Measurements from ENCODE around the gene CNTN4. TPM values are rescaled to one million over a fixed set of nuclear protein-coding genes. Genes with fewer than 3 reads are reported as not detected.

CNTN4 gene
- total RNA-seq, 4 donors from 2014 or later: 47.7 to 106 (median 83.3) TPM

- no peak for TF ChIP-seq POLR2A (IDR thresholded peaks at IDR 0.05)
- no peak for TF ChIP-seq CTCF (IDR thresholded peaks at IDR 0.05)
- TF ChIP-seq EP300 (IDR thresholded peaks at IDR 0.05): no peak
- 91 to 93% methylated on average over 2 of the region's 2 CpGs for whole genome bisulfite sequencing, 2 donors
- no peak overlapping the region for H3K4me3 ChIP-seq
- H3K4me1 ChIP-seq: no peaks in the 10 kb centered on the region
- H3K27ac ChIP-seq: no peak overlapping the region
- H3K27me3 ChIP-seq: no peaks in the 10 kb centered on the region
- DNase-seq (ENCODE audit: low spot score in 2 of 2): no peak
- no peaks in the 10 kb centered on the region for H3K36me3 ChIP-seq
- no peaks in the 10 kb centered on the region for H3K9me3 ChIP-seq
Observed at GRCh38 chr3:2677501-2677900, 578.8 kb downstream of the CNTN4 start.

- 89 to 95% methylated on average over 5 of the region's 5 CpGs for WGBS, 2 donors
Observed at GRCh38 chr3:2680236-2680635, 581.6 kb downstream of the CNTN4 start.

GRCh38 chr3:2684046-2684445 lies 585.4 kb downstream of the CNTN4 start:
- Histone ChIP-seq H3K9me3 (no peaks in the 10 kb centered on the region), H3K4me1 (no peaks in the 10 kb centered on the region), H3K27ac (no peak overlapping the region), H3K36me3 (no peaks in the 10 kb centered on the region), H3K4me3 (no peak overlapping the region), H3K27me3 (no peaks in the 10 kb centered on the region)
- no peak for DNase-seq (ENCODE audit: low spot score in 2 of 2)
- TF ChIP-seq POLR2A (IDR thresholded peaks at IDR 0.05): no peak
- TF ChIP-seq CTCF (IDR thresholded peaks at IDR 0.05): no peak
- no peak for TF ChIP-seq EP300 (IDR thresholded peaks at IDR 0.05)

More at GRCh38 chr3:2680236-2680635, 581.6 kb downstream of the CNTN4 start:
- H3K4me1 ChIP-seq: no peaks in the 10 kb centered on the region
- no peak for TF ChIP-seq EP300 (IDR thresholded peaks at IDR 0.05)
- TF ChIP-seq POLR2A (IDR thresholded peaks at IDR 0.05): no peak
- no peak for TF ChIP-seq CTCF (IDR thresholded peaks at IDR 0.05)
- no peak overlapping the region for H3K27ac ChIP-seq
- H3K36me3 ChIP-seq: no peaks in the 10 kb centered on the region
- DNase-seq (ENCODE audit: low spot score in 2 of 2): no peak
- H3K4me3 ChIP-seq: no peak overlapping the region
- no peaks in the 10 kb centered on the region for H3K27me3 ChIP-seq
- no peaks in the 10 kb centered on the region for H3K9me3 ChIP-seq

GRCh38 chr3:2686816-2687502 lies 588.3 kb downstream of the CNTN4 start:
- no peaks in the 10 kb centered on the region for H3K4me1 ChIP-seq
- no peak overlapping the region for H3K4me3 ChIP-seq
- no peak overlapping the region for H3K27ac ChIP-seq
- no peaks in the 10 kb centered on the region for H3K36me3 ChIP-seq
- DNase-seq (ENCODE audit: low spot score in 2 of 2): no peak
- WGBS, 2 donors: 73 to 83% methylated on average over 4 of the region's 4 CpGs
- no peaks in the 10 kb centered on the region for H3K9me3 ChIP-seq
- no peak for TF ChIP-seq CTCF (IDR thresholded peaks at IDR 0.05)
- TF ChIP-seq EP300 (IDR thresholded peaks at IDR 0.05): no peak
- no peak for TF ChIP-seq POLR2A (IDR thresholded peaks at IDR 0.05)
- no peaks in the 10 kb centered on the region for H3K27me3 ChIP-seq

GRCh38 chr3:2697589-2697988 lies 598.9 kb downstream of the CNTN4 start:
- no peaks in the 10 kb centered on the region for H3K36me3 ChIP-seq
- 80 to 84% methylated on average over 2 of the region's 2 CpGs for WGBS, 2 donors
- no peaks in the 10 kb centered on the region for H3K9me3 ChIP-seq
- H3K4me1 ChIP-seq: no peaks in the 10 kb centered on the region
- no peak overlapping the region for H3K27ac ChIP-seq
- TF ChIP-seq POLR2A (IDR thresholded peaks at IDR 0.05) (no peak), CTCF (IDR thresholded peaks at IDR 0.05) (no peak), EP300 (IDR thresholded peaks at IDR 0.05) (no peak)
- no peak for DNase-seq (ENCODE audit: low spot score in 2 of 2)
- no peak overlapping the region for H3K4me3 ChIP-seq
- H3K27me3 ChIP-seq: no peaks in the 10 kb centered on the region

All from tibial nerve (tissue), 4 donors.